ENCODE measurements around the gene ITPR1.

ITPR1 gene

GRCh38 chr3:4492208-4493013 lies 737 bp upstream of the ITPR1 start:
- peak; percentile 4 for DNase-seq

GRCh38 chr3:4493941-4494894 lies 1.1 kb downstream of the ITPR1 start:
- DNase-seq: no peak

- no peak for DNase-seq
Measured at GRCh38 chr3:4494895-4495264, 1.7 kb downstream of the ITPR1 start.

GRCh38 chr3:4495294-4496086 lies 2.3 kb downstream of the ITPR1 start:
- DNase-seq: no peak

DNA sequence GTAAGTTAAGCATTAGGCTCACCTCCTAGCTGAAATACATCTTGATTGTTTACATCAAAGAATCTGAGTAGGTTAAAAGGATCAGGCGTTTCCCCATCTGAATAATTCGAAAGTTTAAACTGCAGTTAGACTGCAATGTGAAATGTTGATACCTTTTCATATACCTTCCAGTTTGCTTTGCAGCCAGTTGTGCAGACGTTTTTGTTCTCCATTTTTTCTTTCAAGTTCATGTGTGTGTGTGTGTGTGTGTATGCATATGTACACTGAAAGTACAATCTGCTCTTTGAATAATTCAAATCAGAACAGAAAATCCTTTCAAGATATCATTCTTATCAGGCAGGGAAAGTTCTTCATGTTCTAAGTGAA lies 2.9 kb downstream of the ITPR1 start:
- no peak for DNase-seq

DNA sequence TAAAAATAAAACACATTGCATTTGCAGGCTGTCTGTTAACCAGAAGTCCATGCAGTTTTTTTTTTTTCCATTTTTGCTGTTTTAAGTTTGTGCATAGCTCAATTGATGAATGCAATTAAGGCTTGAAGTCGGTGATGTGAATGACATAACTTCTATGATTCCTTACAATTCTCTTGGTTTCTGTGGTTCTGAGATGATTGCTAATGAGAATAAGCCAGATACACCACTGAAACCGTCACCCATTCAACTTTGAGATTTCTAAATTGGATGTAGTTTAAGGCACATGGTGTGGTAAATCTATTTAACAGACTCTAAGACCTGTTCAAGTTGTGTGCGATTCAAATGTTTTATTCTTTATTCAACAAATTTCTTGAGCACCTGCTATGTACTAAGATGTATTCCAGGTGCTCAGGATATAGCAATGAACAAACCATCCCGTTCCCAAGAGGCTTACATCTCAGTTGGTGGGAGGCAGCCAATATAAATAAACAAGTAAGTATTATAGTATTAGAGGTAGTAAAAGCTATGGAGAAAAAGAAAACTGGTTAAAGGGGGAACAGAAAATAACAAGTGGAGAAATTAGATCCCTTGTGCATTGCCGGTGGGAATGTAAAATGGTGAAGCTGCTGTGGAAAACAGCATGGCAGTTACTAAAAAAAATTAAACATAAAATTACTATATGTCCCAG lies 4.0 kb downstream of the ITPR1 start:
- no peak for DNase-seq

DNA sequence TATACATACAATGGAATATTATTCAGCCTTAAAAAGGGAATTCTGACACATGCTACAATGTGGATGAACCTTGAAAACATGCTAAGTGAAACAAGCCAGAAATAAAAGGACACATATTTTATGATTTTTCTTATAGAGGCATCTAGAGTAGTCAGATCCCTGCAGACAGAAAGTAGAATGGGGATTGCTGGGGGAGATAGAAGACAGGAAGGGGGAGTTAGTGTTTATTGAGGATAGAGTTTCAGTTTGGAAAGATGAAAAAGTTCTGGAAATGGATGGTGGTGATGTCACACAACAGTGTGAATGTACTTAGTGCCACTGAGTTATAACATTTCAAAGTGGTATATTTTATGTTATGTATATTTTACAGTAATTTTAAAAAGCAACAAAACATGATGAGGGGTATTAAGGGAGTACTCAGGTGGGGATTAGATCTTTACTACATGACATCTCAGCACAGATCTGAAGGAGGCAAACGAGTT lies 4.7 kb downstream of the ITPR1 start:
- DNase-seq: no peak

GRCh38 chr3:4498446-4498845 lies 5.3 kb downstream of the ITPR1 start:
- DNase-seq: no peak

DNA sequence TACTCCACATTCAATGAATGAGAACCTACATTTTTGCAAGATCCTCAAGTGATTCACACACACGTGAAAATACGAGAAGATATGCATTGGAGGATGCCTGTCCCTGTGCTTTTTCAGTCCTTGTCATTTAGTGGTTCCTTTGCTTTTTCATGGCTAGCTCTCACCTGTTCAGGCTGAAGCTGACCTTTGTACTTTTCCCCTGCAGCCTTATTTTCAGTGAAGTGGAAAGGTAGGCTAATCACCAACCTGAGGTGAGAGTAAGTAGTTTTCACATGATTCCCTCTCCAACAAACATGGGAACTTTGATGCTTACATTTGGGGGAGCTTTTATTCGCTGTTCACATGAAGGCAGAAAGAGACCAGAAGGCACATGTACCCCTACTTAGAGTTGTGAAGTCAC lies 8.3 kb downstream of the ITPR1 start:
- no peak for DNase-seq

DNA sequence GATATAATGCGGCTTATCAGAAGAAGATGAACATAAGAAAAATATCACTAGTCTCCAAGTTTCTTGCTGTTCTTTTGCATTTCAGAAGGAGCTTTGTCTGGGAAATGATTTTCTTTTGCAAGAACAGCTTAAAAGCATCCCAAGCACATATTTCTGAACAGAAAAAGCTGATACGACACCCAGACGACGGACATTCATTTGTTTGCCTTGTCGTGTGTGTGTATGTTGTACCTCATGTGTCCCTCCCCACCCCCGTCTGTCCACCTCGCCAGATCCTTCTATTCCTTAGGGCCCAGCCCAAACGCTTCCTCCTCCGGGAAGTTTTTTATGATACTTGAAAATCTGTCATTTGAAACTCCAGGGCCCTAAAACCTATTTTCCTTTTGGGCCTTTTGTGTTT lies 8.8 kb downstream of the ITPR1 start:
- no peak for DNase-seq

DNA sequence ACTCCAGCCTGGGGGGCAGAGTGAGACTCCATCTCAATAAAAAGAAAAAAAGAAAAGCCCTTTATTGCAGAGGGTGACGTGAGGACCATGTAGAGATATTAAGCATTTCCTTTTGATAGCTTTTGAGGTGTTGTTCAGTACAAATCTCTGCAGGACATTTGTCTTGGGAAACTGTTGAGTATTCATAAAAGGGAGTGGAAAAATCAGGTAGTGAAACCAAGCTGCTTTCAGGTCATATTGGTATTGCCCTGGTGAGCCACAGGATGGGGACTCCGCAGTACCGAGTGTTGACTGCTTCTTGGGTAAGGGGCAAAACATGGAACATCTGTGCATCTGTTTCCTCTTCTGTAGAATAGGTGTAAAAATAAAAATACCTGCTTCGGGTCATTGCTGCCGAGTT lies 9.9 kb downstream of the ITPR1 start:
- DNase-seq: no peak

GRCh38 chr3:4504340-4505261 lies 11.5 kb downstream of the ITPR1 start:
- peak; percentile 30 for DNase-seq

GRCh38 chr3:4505688-4506558 lies 12.8 kb downstream of the ITPR1 start:
- DNase-seq: no peak

- DNase-seq: no peak
Measured at GRCh38 chr3:4506559-4507023, 13.4 kb downstream of the ITPR1 start.

DNA sequence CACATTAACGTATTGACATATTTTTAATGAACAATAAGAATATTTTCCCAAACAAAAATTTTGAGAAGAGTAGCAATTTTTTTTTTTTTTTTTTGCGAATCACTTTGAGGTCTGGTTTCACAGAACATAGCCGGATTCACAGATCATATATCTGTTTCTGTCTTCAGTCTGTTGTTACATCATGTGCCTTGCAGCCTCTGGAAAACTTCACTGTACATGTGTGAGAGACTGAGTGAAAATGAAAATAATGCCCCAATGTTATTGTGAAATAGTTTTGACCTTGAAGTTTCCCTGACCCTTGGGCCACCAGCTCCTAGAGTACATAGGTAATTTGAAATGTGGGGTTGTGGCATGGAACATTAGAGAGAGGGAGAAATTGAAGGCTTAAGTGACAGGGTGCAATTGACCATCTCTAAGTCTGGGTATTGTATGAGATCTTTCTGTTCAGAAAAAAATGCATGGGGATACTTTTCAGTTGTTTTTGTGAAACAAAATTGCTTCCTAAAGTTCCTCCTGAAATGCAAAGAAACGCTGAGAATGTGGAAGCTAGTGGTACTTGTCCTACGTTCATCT lies 14.0 kb downstream of the ITPR1 start:
- no peak for DNase-seq

DNA sequence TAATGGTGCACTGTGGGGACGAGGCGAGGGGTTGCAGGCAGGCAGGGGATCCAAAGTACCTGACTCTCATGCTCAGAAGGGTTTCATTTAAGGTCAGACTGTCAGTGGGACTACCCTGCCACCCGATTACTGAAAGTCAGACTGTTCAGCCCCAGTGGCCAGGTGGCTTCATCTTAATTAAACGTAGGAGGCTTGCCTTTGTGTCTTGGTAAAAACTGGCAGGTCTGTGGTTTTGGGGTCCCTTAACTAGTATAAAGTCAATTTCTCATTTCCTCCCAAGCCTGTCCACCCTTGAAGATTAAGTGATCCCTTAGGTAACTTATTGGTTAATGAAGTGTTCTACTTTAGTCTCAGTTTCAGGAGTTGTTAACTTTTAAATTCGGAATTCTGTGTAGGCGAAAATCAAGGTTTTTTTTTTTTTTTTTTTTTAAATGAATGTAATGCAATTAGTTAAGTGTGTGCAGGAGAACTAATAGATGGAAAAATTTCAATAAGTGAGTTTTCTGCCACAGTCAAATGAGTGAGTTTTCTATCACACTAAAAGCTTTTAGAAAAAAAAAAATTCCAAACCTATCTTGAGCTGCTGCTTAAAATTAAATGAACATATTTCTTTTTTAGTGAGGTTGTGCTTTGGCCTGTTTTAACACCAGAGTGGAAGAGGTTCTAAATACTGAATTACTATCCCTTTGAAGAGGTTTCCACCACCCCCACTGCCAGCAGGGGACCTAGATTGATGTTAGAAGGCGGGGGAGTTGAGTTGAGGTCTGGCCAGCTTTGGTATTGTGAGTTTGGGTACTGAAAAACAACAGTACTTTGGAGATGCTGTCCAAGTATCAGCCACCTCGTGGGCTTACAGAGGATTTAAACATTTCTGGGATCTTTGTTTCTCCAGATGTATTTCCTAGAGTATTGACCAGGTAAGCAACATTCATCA lies 15.2 kb downstream of the ITPR1 start:
- no peak for DNase-seq

GRCh38 chr3:4509043-4509442 lies 15.9 kb downstream of the ITPR1 start:
- DNase-seq: no peak

- DNase-seq: no peak
Measured at GRCh38 chr3:4509983-4510755, 17.0 kb downstream of the ITPR1 start.

Measured in NCI-H446 treated with DMSO at 0.1 percent for 48 hours (cell line).